Measurements from ENCODE around the gene PRAC1. TPM values are rescaled to one million over a fixed set of nuclear protein-coding genes. Genes with fewer than 3 reads are reported as not detected.

Gene PRAC1
- total RNA-seq, 2 experiments from 2014 or later = not detected

- CTCF ChIA-PET = interaction anchor here (0.6 to 2.5 kb wide), 11 partner anchors 10 to 653 kb away, joined by 3 to 9 read pairs (median 3); partner anchors contain the start of gene HOXB9
- POLR2A ChIA-PET = interaction anchor here (0.6 kb wide), 1 partner anchor 198 kb away, joined by 3 read pairs; no protein-coding TSS in a partner anchor
Measured at GRCh38 chr17:48672340-48672739, 50.0 kb downstream of the PRAC1 start.

Other genes starting within 250 kb of the PRAC1 start
- gene HOXB1, start 191.5 kb downstream of the PRAC1 start, total RNA-seq = not detected
- gene HOXB2, start 177.4 kb downstream of the PRAC1 start, total RNA-seq = 10 to 100 TPM; 13.0 to 13.4 TPM
- gene HOXB4, start 144.2 kb downstream of the PRAC1 start, total RNA-seq = 1 to 10 TPM; 3.3 to 3.8 TPM
- gene HOXB3, start 132.3 kb downstream of the PRAC1 start, total RNA-seq = 1 to 10 TPM; 3.0 to 3.5 TPM
- not detected for gene HOXB5, start 128.7 kb downstream of the PRAC1 start, total RNA-seq
- under 1 TPM; 0.25 to 0.48 TPM for gene HOXB6, start 117.5 kb downstream of the PRAC1 start, total RNA-seq
- under 1 TPM; 0.59 to 0.73 TPM for gene HOXB7, start 111.5 kb downstream of the PRAC1 start, total RNA-seq
- gene HOXB8, start 107.2 kb downstream of the PRAC1 start, total RNA-seq = under 1 TPM in 1 of 2 experiments, not detected in 1; 0.19 TPM
- 1 to 10 TPM; 5.1 to 5.5 TPM for gene HOXB9, start 96.2 kb downstream of the PRAC1 start, total RNA-seq
- gene PRAC2, start 667 bp upstream of the PRAC1 start, total RNA-seq = not detected
- gene HOXB13, start 6.2 kb upstream of the PRAC1 start, total RNA-seq = not detected
- gene TTLL6, start 94.7 kb upstream of the PRAC1 start, total RNA-seq = not detected
- 10 to 100 TPM; 68.4 to 83.8 TPM for gene CALCOCO2, start 108.5 kb upstream of the PRAC1 start, total RNA-seq
- 100 to 1,000 TPM; 138 TPM for gene ATP5MC1, start 170.3 kb upstream of the PRAC1 start, total RNA-seq
- gene UBE2Z, start 185.9 kb upstream of the PRAC1 start, total RNA-seq = 10 to 100 TPM; 92.5 to 95.7 TPM
- 100 to 1,000 TPM; 144 to 162 TPM for gene SNF8, start 222.3 kb upstream of the PRAC1 start, total RNA-seq
- not detected for gene GIP, start 246.1 kb upstream of the PRAC1 start, total RNA-seq

Measured in activated CD8-positive, alpha-beta memory T cell treated with anti-CD3 and anti-CD28 coated beads for 36 hours (primary cell).